Mesodermal cell (in vitro differentiated cells): ENCODE data around the gene CERK.

Experiments used
- H3K27ac ChIP-seq: 2 replicates; pipeline ENCODE4 v1.7.0; 2013; ENCODE audit warnings: mild to moderate bottlenecking, low read depth, low read length, moderate library complexity; ENCODE audit not compliant: severe bottlenecking
- H3K36me3 ChIP-seq: 2 replicates; pipeline ENCODE4 v1.7.1; 2013; ENCODE audit warnings: mild to moderate bottlenecking, low read length, moderate library complexity; ENCODE audit not compliant: control insufficient read depth, insufficient read depth
- H3K4me1 ChIP-seq: one replicate; pipeline ENCODE4 v1.7.1; 2013; ENCODE audit warnings: mild to moderate bottlenecking, low read length; ENCODE audit not compliant: insufficient read depth, control insufficient read depth, poor library complexity, severe bottlenecking
- H3K4me3 ChIP-seq: 2 replicates; pipeline ENCODE4 v1.7.0; 2013; ENCODE audit warnings: low read length, control low read depth, mild to moderate bottlenecking; ENCODE audit not compliant: insufficient read depth, poor library complexity, severe bottlenecking; ENCODE audit errors: extremely low read depth
- H3K9me3 ChIP-seq: 2 replicates; pipeline ENCODE4 v1.7.1; 2013; ENCODE audit warnings: mild to moderate bottlenecking, low read length, moderate library complexity; ENCODE audit not compliant: control insufficient read depth
- WGBS, 2 experiments: methylation state at CpG; one replicate each; pipeline ENCODE4 v1.1.5; 2013; ENCODE audit warnings: missing lambda C conversion rate in 2 of 2; ENCODE audit not compliant: insufficient coverage in 2 of 2; 5-methylcytosine and 5-hydroxymethylcytosine counted together

Gene CERK

GRCh38 chr22:46774980-46775849 lies 37.2 kb upstream of the CERK start:
- Histone ChIP-seq H3K4me1 (peaks cover 10% of the 10 kb centered on the region), H3K36me3 (no peaks in the 10 kb centered on the region), H3K4me3 (no peak overlapping the region), H3K27ac (no peak overlapping the region), H3K9me3 (no peaks in the 10 kb centered on the region)
- 92% methylated on average over 17 to 20 of the region's 20 CpGs for WGBS, 2 experiments

GRCh38 chr22:46774253-46774979 lies 36.4 kb upstream of the CERK start:
- H3K4me1 ChIP-seq: peaks cover 10% of the 10 kb centered on the region
- no peaks in the 10 kb centered on the region for H3K36me3 ChIP-seq
- H3K4me3 ChIP-seq: no peak overlapping the region
- H3K9me3 ChIP-seq: no peaks in the 10 kb centered on the region
- 87 to 91% methylated on average over 15 to 21 of the region's 24 CpGs for WGBS, 2 experiments
- peak overlapping the region; percentile 74 for H3K27ac ChIP-seq

GRCh38 chr22:46773076-46773475 lies 35.0 kb upstream of the CERK start:
- Histone ChIP-seq H3K27ac (no peak overlapping the region), H3K36me3 (no peaks in the 10 kb centered on the region), H3K4me3 (no peak overlapping the region), H3K4me1 (peaks cover 14% of the 10 kb centered on the region), H3K9me3 (no peaks in the 10 kb centered on the region)
- 90 to 96% methylated on average over 10 of the region's 10 CpGs for WGBS, 2 experiments

- Histone ChIP-seq H3K36me3 (peaks cover 7% of the 10 kb centered on the region), H3K4me3 (no peak overlapping the region), H3K4me1 (peaks cover 18% of the 10 kb centered on the region), H3K27ac (no peak overlapping the region), H3K9me3 (no peaks in the 10 kb centered on the region)
- 90 to 92% methylated on average over 2 of the region's 9 CpGs for WGBS, 2 experiments
Observed at GRCh38 chr22:46770726-46771125, 32.7 kb upstream of the CERK start.

- Histone ChIP-seq H3K9me3 (no peaks in the 10 kb centered on the region), H3K4me1 (peaks cover 18% of the 10 kb centered on the region), H3K27ac (no peak overlapping the region), H3K4me3 (no peak overlapping the region), H3K36me3 (peaks cover 7% of the 10 kb centered on the region)
- 97 to 99% methylated on average over 12 to 14 of the region's 14 CpGs for WGBS, 2 experiments
Observed at GRCh38 chr22:46770151-46770641, 32.1 kb upstream of the CERK start.

GRCh38 chr22:46769706-46770105 lies 31.7 kb upstream of the CERK start:
- H3K9me3 ChIP-seq: no peaks in the 10 kb centered on the region
- peaks cover 14% of the 10 kb centered on the region for H3K4me1 ChIP-seq
- H3K4me3 ChIP-seq: no peak overlapping the region
- H3K36me3 ChIP-seq: peaks cover 7% of the 10 kb centered on the region
- no peak overlapping the region for H3K27ac ChIP-seq
- WGBS, 2 experiments: 95 to 100% methylated on average over 4 to 6 of the region's 6 CpGs

- Histone ChIP-seq H3K9me3 (no peaks in the 10 kb centered on the region), H3K4me3 (no peak overlapping the region), H3K36me3 (peaks cover 7% of the 10 kb centered on the region), H3K27ac (no peak overlapping the region), H3K4me1 (peaks cover 10% of the 10 kb centered on the region)
- 93 to 97% methylated on average over 14 to 17 of the region's 17 CpGs for WGBS, 2 experiments
Observed at GRCh38 chr22:46769191-46769675, 31.2 kb upstream of the CERK start.

- Histone ChIP-seq H3K4me1 (peaks cover 7% of the 10 kb centered on the region), H3K4me3 (no peak overlapping the region), H3K9me3 (no peaks in the 10 kb centered on the region), H3K27ac (no peak overlapping the region), H3K36me3 (peaks cover 7% of the 10 kb centered on the region)
- 96 to 98% methylated on average over 11 of the region's 11 CpGs for WGBS, 2 experiments
Observed at GRCh38 chr22:46767249-46767985, 29.4 kb upstream of the CERK start.

- Histone ChIP-seq H3K36me3 (peaks cover 7% of the 10 kb centered on the region), H3K27ac (no peak overlapping the region), H3K4me3 (no peak overlapping the region), H3K9me3 (no peaks in the 10 kb centered on the region), H3K4me1 (peaks cover 7% of the 10 kb centered on the region)
- 90 to 98% methylated on average over 7 to 8 of the region's 8 CpGs for WGBS, 2 experiments
Observed at GRCh38 chr22:46766611-46767010, 28.6 kb upstream of the CERK start.

GRCh38 chr22:46764779-46765485 lies 26.9 kb upstream of the CERK start:
- H3K4me3 ChIP-seq: no peak overlapping the region
- 95 to 98% methylated on average over 5 to 6 of the region's 6 CpGs for WGBS, 2 experiments

More at GRCh38 chr22:46764779-46765485, 26.9 kb upstream of the CERK start:
- Histone ChIP-seq H3K4me1 (peaks cover 14% of the 10 kb centered on the region), H3K9me3 (no peaks in the 10 kb centered on the region), H3K36me3 (peaks cover 11% of the 10 kb centered on the region), H3K27ac (no peak overlapping the region)
